Right ventricle myocardium inferior (tissue), 1 donor: ENCODE data around the gene SAMD4A. TPM values are rescaled to one million over a fixed set of nuclear protein-coding genes. Genes with fewer than 3 reads are reported as not detected.
"Not testable (repeated sequence)": the region's sequence is repeated elsewhere in the genome, so short reads cannot be mapped to it uniquely, and the experiment has no call there.

Source experiments
- ATAC-seq: fragments of 200-7000 bp; cut with Tn5 transposase; one replicate; pipeline ENCODE4 v1.9.1; 2020; ENCODE audit warnings: mild to moderate bottlenecking, moderate library complexity
- DNase-seq: peaks from one replicate; pipeline ENCODE4 v3.0.0; 2021; ENCODE audit errors: missing footprints
- intact Hi-C: fragments of 100-400 bp; cut with DNase I; formaldehyde crosslinking; loops from one replicate; pipeline ENCODE4 v1.11.0; 2022
- total RNA-seq: library from RNA; stranded (reverse); fragmentation: NEBNext Ultra II Directional; extraction: Animal tissue kit (Norgen Biotek cat#: 25700); gene quantifications from one replicate; pipeline ENCODE4 v1.2.1, GENCODE V29; 2021
- donor health status: DM: no; HTN: yes; CAD: no; lungs with severe emphysema.

The SAMD4A gene
- total RNA-seq, 1 donor from 2014 or later = 128 TPM

GRCh38 chr14:54623279-54624004 is 56.5 kb downstream of the SAMD4A start:
- intact Hi-C loops = no loop called here
- ATAC-seq = no peak
- no peak for DNase-seq

DNA sequence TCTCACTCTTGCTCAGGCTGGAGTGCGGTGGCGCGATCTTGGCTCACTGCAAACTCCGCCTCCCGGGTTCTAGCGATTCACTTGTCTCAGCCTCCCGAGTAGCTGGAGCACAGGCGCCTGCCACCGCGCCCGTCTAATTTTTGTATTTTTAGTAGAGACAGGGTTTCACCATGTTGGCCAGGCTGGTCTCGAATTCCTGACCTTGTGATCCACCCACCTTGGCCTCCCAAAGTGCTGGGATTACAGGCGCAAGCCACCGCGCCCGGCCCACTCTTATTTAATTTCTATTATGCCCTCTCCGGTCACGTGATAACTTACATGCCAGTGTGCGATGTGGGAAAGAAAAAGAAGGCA is 57.1 kb downstream of the SAMD4A start:
- intact Hi-C loops, ATAC-seq, DNase-seq: not testable (repeated sequence)

- ATAC-seq (no peak), DNase-seq (no peak)
- intact Hi-C loops = no loop called here
Measured at GRCh38 chr14:54625112-54625511, 58.2 kb downstream of the SAMD4A start.

DNA sequence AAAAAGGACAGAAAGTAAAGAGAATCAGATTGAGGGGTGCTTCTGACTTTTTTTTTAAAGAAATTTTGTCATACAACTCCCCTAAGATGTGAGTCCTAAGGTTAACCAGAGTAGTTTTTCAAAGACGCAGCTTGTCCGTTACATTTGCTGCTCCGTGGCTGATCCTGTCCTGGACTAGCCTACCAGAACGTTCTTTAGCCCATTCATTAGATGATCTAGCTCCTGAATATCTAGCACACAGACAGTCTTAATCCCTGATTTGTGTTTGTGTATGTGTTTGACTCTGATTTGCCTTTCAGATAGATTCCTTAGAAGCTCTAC is 60.3 kb downstream of the SAMD4A start:
- ATAC-seq (no peak), DNase-seq (no peak)
- intact Hi-C loops = loop anchor here (2.0 kb wide), 1 partner anchor 14 kb away; no protein-coding TSS in a partner anchor

DNA sequence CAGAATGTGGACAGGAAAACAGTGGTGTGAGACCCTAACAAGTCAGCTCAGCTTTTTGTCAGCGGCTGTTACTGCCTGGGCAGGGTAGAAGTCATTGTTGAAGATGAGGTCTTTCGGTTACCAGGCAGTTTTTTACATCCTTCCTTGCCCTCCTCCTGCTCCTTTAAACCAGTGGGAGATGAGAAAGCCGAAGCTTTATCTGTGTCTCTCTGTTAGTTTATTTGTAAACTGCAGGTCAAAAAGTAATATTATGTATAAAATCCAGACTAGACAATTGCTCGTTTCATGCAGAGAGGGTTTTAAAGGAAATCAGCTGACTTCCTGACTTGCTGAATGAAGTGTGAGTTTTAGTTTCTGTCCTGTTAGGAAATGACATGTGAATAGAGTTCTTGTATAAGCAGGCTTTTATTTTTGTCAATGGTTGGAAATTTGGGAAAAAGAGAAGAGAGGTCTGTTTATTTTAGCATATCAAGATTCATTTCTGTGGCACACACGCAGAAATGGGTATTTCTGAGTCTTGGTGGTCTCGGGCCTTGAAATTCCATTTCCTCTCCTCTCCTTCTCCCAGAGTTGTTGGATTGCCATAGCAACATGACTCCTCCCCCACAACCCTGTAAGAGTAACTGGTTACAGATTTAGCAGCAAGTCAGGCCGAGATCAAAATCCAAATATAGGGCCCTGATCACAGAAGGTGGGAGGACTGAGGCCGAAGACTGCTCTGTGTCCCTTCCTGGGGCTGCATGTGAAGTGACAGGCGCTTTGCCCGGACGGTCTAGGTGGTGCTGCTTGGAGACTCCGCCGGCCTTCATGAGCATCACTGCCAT is 60.8 kb downstream of the SAMD4A start:
- DNase-seq (no peak), ATAC-seq (peak; percentile 84)
- intact Hi-C loops = loop anchor here (2.0 kb wide), 1 partner anchor 15 kb away; no protein-coding TSS in a partner anchor

DNA sequence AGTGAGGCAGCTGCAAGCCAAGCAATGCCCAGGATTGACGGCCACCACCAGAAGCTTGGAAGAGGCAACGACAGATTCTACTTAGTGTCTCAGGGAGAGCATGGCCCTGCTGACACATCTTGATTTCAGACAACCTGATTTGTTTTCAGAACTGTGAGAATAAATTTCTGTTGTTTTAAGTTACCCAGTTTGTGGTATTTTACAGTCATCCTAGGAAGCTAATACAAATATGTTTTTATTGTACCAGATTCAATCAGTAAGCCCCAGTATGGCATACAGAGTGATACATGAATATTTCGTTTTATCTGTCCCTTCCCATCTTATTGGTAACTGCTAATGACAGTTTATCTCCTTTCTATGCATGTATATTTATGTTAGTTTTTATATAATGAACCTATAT is 62.3 kb downstream of the SAMD4A start:
- DNase-seq (no peak), ATAC-seq (no peak)
- intact Hi-C loops = no loop called here

GRCh38 chr14:54629635-54630360 is 62.9 kb downstream of the SAMD4A start:
- no peak for ATAC-seq
- intact Hi-C loops = no loop called here

GRCh38 chr14:54631016-54631415 is 64.1 kb downstream of the SAMD4A start:
- intact Hi-C loops = no loop called here
- DNase-seq = no peak
- ATAC-seq = no peak

More at GRCh38 chr14:54629635-54630360, 62.9 kb downstream of the SAMD4A start:
- no peak for DNase-seq

DNA sequence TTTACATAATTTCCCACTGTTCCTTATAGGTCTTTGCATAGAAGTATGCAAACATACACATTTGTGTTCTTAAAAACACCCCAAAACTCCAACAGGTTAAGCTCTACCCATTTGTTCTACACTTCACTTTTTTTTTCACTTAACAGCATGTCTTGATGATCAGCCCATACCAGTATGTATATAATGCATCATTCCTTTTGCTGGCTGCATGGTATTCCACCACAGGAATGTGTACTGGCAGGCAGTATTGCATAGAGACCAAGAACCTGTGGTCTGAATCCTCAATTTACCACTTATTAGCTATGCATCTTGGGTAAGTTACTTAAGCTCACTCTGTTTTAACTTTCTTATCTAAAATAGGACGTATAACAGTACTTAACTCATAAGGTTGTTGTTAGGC is 65.5 kb downstream of the SAMD4A start:
- DNase-seq = no peak
- ATAC-seq = no peak
- intact Hi-C loops = no loop called here

DNA sequence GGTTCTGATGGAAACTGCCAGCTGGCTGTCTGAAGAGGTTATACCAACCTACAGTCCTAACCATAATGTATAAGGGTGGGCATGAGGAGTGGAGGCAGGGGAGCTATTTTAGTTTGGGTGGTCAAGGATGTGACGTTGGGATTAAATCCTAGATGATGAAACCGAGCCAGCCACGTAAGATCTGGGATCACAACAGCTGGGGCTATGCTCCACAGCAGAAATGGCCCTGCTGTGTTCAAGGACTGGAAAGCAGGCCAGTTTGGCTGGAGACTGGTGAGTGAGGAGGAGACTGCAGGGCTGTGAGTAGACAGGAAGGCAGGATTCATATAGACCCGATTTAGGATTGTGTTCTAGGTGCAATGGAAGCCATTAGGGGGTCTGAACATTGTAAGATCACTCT is 66.1 kb downstream of the SAMD4A start:
- ATAC-seq (no peak), DNase-seq (no peak)
- intact Hi-C loops = no loop called here

DNA sequence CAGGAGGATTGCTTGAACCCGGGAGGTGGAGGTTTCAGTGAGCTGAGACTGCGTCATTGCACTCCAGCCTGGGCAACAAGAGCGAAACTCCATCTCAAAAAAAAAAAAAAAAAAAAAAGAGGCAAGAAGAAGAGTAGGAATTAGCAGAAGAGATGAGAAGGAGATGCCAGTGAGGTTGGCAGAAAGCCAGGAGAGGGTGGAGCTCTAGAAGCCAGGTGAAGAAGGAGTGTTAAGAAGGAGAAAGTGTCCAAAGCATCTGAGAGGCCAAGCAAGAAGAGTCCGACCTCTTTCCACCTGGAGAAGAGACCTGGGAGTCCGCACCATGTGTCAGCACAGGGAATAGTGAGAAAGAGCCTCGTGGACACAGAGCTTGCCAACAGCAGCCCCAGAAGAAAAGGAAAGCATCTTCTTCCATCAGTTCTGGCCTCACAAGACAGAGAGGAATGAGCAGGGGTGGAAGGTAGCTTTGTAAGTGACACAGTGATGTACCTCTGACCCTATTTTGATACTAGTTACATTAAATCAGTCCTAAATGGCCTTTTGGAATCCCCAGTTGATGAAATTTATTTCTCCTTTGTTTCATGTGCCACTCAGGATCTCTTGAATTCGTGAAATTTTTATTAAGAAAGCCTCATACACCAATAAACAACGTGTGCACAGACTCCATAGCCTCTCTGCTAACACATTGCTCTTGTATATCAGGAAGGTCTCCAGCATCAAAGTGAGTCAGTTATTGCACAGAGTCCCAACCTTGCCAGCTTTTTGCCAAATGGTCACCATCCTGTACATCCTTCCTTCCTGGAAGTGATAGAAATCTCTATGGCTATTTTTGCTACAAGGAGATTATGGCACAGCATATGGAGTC is 70.6 kb downstream of the SAMD4A start:
- intact Hi-C loops = no loop called here
- ATAC-seq (no peak), DNase-seq (no peak)

DNA sequence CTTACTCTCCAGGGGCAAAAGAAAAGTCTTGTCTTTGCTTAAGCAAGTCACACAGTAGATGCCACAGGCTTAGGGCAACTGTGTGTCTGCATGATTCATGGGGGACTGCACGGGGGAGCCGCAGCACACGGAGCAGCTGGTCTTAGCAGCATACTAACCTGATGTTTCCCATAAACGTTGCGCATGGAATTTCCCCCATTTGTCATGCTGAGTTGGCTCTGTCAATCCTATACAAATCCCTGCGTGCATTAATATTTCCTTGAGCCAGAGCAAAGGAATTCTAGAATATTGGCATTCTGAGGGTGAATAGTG is 71.2 kb downstream of the SAMD4A start:
- DNase-seq = no peak
- intact Hi-C loops = no loop called here
- no peak for ATAC-seq

DNA sequence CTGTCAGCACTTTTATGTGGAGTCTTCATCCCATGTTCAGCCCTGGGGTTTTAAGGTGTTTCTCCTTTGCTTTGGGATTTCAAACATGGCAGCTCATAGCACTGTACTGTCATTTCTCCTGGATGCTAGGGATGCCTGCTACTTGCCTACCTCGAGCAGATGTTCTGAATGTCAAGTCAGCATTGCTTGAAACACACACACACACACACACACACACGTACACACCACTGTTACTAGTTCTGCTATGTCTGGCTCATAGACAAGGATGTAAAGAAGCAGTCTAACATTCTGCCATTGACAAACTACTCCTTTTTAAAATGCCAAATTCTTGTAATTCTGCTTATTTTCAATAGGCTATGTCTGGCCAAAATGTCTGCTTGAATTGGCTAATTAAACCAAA is 72.7 kb downstream of the SAMD4A start:
- ATAC-seq (no peak), DNase-seq (no peak)
- intact Hi-C loops = no loop called here

GRCh38 chr14:54640506-54640905 is 73.6 kb downstream of the SAMD4A start:
- ATAC-seq (no peak), DNase-seq (no peak)
- intact Hi-C loops = no loop called here

- ATAC-seq (no peak), DNase-seq (no peak)
- intact Hi-C loops = no loop called here
Measured at GRCh38 chr14:54642121-54642520, 75.2 kb downstream of the SAMD4A start.

GRCh38 chr14:54642801-54643695 is 76.1 kb downstream of the SAMD4A start:
- peak; percentile 23 for ATAC-seq
- DNase-seq = no peak
- intact Hi-C loops = no loop called here

DNA sequence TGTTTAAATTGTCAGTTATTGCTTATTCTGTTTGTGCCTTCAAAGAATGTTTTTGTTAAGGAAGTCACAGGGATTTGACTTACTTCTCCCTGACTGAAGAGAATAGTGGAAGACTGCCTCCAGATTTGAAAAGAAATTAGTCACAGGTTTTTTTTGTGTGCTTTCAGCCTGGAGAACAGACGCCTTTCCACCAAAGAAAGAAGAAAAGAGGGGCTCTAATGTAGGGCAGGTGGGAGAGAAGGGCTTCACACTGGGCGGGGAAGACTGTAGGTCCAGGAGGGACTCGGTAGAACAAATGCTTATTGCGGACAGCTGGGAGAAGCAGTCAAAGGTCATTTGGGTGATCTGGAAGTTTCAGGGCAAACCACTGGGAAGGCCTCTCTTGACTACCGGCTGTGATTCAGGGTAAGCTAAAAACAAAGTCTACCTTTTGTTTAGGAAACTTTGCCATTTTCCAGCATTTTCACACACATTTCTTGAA is 76.8 kb downstream of the SAMD4A start:
- DNase-seq (no peak), ATAC-seq (no peak)
- intact Hi-C loops = no loop called here

- intact Hi-C loops = no loop called here
- DNase-seq (no peak), ATAC-seq (no peak)
Measured at GRCh38 chr14:54645639-54646038, 78.7 kb downstream of the SAMD4A start.
